CD14-positive monocyte (primary cell): ENCODE measurements around the gene COL19A1. TPM values are rescaled to one million over a fixed set of nuclear protein-coding genes. Genes with fewer than 3 reads are reported as not detected.

ENCODE experiments used
- DNase-seq, 3 donors: peaks; one replicate each; pipeline ENCODE4 v3.0.0-alpha.2; 2011 to 2022
- H2AFZ ChIP-seq: 2 replicates; pipeline ENCODE4 v1.6.0; 2012; ENCODE audit warnings: mild to moderate bottlenecking, low read depth, low read length, inconsistent platforms; ENCODE audit not compliant: insufficient read depth, poor library complexity, severe bottlenecking
- H3K27ac ChIP-seq, 2 donors: 1 replicate in 1 of 2; 2 replicates in 1 of 2; pipeline ENCODE4 v1.5.1; 2012 to 2013; ENCODE audit warnings: low read length in 2 of 2, control low read depth in 1 of 2, inconsistent platforms in 1 of 2, low read depth in 1 of 2, mild to moderate bottlenecking in 1 of 2
- H3K27me3 ChIP-seq, 2 donors: one replicate each; pipeline versions ENCODE4 v1.6.0 to v1.6.1; 2011 to 2013; ENCODE audit warnings: low read length in 2 of 2; ENCODE audit not compliant: control insufficient read depth in 2 of 2, insufficient read depth in 2 of 2
- H3K36me3 ChIP-seq, 2 donors: replicated peaks in 1 of 2; 1 replicate in 1 of 2; 2 replicates in 1 of 2; pipeline versions ENCODE4 v1.5.1 to v1.6.1; 2012 to 2013; ENCODE audit warnings: low read length in 2 of 2, control low read depth in 1 of 2, inconsistent platforms in 1 of 2, mild to moderate bottlenecking in 1 of 2; ENCODE audit not compliant: insufficient read depth in 2 of 2, control insufficient read depth in 1 of 2
- H3K4me1 ChIP-seq, 2 donors: 1 replicate in 1 of 2; 2 replicates in 1 of 2; pipeline versions ENCODE4 v1.5.1 to v1.6.1; 2012 to 2013; ENCODE audit warnings: low read length in 2 of 2, control low read depth in 1 of 2, inconsistent platforms in 1 of 2, mild to moderate bottlenecking in 1 of 2, moderate library complexity in 1 of 2; ENCODE audit not compliant: insufficient read depth in 2 of 2, control insufficient read depth in 1 of 2
- H3K4me2 ChIP-seq: replicated peaks from 2 replicates; pipeline ENCODE3; 2012; ENCODE audit warnings: low read length, moderate library complexity, mild to moderate bottlenecking; ENCODE audit not compliant: poor library complexity, severe bottlenecking; ENCODE audit errors: extremely low read depth
- H3K4me3 ChIP-seq, 3 experiments: fragments of 200-600 bp in 1 of 3; sonication (generic) in 1 of 3; replicated peaks in 1 of 3; 1 replicate in 2 of 3; 2 replicates in 1 of 3; pipeline ENCODE4 v1.5.1; 2011 to 2013; ENCODE audit warnings: low read length in 3 of 3, mild to moderate bottlenecking in 3 of 3, control low read depth in 2 of 3, low read depth in 2 of 3, inconsistent platforms in 1 of 3, moderate library complexity in 1 of 3
- H3K79me2 ChIP-seq: 2 replicates; pipeline ENCODE4 v1.6.0; 2012; ENCODE audit warnings: mild to moderate bottlenecking, control low read depth, inconsistent platforms, low read length, moderate library complexity; ENCODE audit not compliant: insufficient read depth
- H3K9ac ChIP-seq: 2 replicates; pipeline ENCODE4 v1.6.0; 2017; ENCODE audit warnings: low read length, mild to moderate bottlenecking; ENCODE audit not compliant: insufficient read depth, poor library complexity, severe bottlenecking
- H3K9me3 ChIP-seq, 2 donors: replicated peaks in 1 of 2; 1 replicate in 1 of 2; 2 replicates in 1 of 2; pipeline versions ENCODE4 v1.5.1 to v1.6.1; 2012 to 2013; ENCODE audit warnings: low read length in 2 of 2, control low read depth in 1 of 2; ENCODE audit not compliant: control insufficient read depth in 1 of 2, insufficient read depth in 1 of 2
- H4K20me1 ChIP-seq: 2 replicates; pipeline ENCODE4 v1.6.0; 2012; ENCODE audit warnings: mild to moderate bottlenecking, low read length, control low read depth, moderate library complexity; ENCODE audit not compliant: insufficient read depth
- H3K27ac Mint-ChIP-seq, 7 donors: one replicate each; pipeline ENCODE4 v1.8.0; 2020; ENCODE audit warnings: mild to moderate bottlenecking in 7 of 7, mixed read lengths in 7 of 7, moderate library complexity in 6 of 7, inconsistent platforms in 2 of 7
- H3K27me3 Mint-ChIP-seq, 3 donors: one replicate each; pipeline ENCODE4 v1.8.0; 2021 to 2022; ENCODE audit warnings: low read depth in 3 of 3, mild to moderate bottlenecking in 3 of 3, mixed read lengths in 3 of 3, moderate library complexity in 3 of 3, inconsistent platforms in 1 of 3
- H3K36me3 Mint-ChIP-seq, 2 donors: one replicate each; pipeline ENCODE4 v1.8.0; 2020; ENCODE audit warnings: mixed read lengths in 2 of 2, inconsistent platforms in 1 of 2, mild to moderate bottlenecking in 1 of 2
- H3K4me1 Mint-ChIP-seq: one replicate; pipeline ENCODE4 v1.8.0; 2020; ENCODE audit warnings: mild to moderate bottlenecking, mixed read lengths
- H3K4me3 Mint-ChIP-seq, 2 donors: one replicate each; pipeline ENCODE4 v1.8.0; 2020; ENCODE audit warnings: mild to moderate bottlenecking in 2 of 2, mixed read lengths in 2 of 2, moderate library complexity in 1 of 2
- H3K9me3 Mint-ChIP-seq, 7 donors: one replicate each; pipeline ENCODE4 v1.8.0; 2020 to 2022; ENCODE audit warnings: mixed read lengths in 7 of 7, mild to moderate bottlenecking in 6 of 7, moderate library complexity in 6 of 7, inconsistent platforms in 2 of 7
- CTCF ChIP-seq: fragments of 200-600 bp; IDR thresholded peaks from one replicate; pipeline ENCODE4 v1.8.0; 2022; ENCODE audit warnings: antibody characterized with exemption, mild to moderate bottlenecking
- WGBS: methylation state at CpG from one replicate; pipeline ENCODE4 v1.1.5; 2013; ENCODE audit warnings: missing lambda C conversion rate; ENCODE audit not compliant: insufficient coverage; 5-methylcytosine and 5-hydroxymethylcytosine counted together
- intact Hi-C, 2 donors: fragments of 100-400 bp; cut with micrococcal nuclease; formaldehyde crosslinking; loops; one replicate each; pipeline versions ENCODE4 v1.15.0 to v1.15.1; 2023
- polyA plus RNA-seq, 3 donors: library from polyadenylated mRNA; depleted of rRNA in 1 of 3; unstranded in 2 of 3; stranded (reverse) in 1 of 3; fragments of 300-500 nt in 2 of 3; fragments of >200 nt in 1 of 3; fragmentation: Illumina TruSeq in 2 of 3; gene quantifications; 1 replicate in 2 of 3; 2 replicates in 1 of 3; pipeline ENCODE4 v1.2.3, GENCODE V29; 2012 to 2021

Gene COL19A1
- polyA plus RNA-seq, 3 donors: not detected

DNA sequence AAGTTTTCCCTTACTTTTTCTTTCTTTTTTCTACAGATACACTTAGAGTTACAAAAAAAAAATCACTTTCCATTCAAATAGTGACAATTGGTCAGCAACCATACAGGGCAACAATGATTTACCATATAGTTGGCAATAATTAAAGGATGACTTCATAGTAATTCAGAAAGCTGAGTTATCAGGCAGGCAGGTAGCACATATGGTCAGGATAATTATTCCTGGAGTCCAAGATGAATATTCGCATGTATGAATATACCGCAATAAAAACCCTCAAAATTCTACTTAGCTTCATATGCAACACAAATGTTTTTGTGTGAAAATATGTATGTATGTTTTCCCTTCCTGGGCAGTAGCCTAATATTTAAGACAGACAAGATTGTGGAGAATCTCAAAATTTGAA lies 34.5 kb downstream of the COL19A1 start:
- H3K27me3 ChIP-seq: no peaks in the 10 kb centered on the region
- H3K4me2 ChIP-seq: no peak overlapping the region
- H3K4me1 ChIP-seq: no peaks in the 10 kb centered on the region
- H3K9me3 Mint-ChIP-seq: peaks cover 0 to 8% (median 3%) of the 10 kb centered on the region in 7 donors
- H3K9me3 ChIP-seq: no peaks in the 10 kb centered on the region
- H3K36me3 ChIP-seq: no peaks in the 10 kb centered on the region
- TF ChIP-seq CTCF: no peak
- intact Hi-C loops: no loop called here
- no peak overlapping the region for H3K4me3 ChIP-seq
- H4K20me1 ChIP-seq: no peaks in the 10 kb centered on the region
- H3K36me3 Mint-ChIP-seq: no peaks in the 10 kb centered on the region
- H2AFZ ChIP-seq: no peak overlapping the region
- no peak overlapping the region for H3K4me3 Mint-ChIP-seq
- peaks cover 2 to 3% (median 2%) of the 10 kb centered on the region in 3 donors for H3K27me3 Mint-ChIP-seq
- H3K79me2 ChIP-seq: no peaks in the 10 kb centered on the region
- H3K4me1 Mint-ChIP-seq: no peaks in the 10 kb centered on the region
- no peak overlapping the region for H3K27ac Mint-ChIP-seq
- no peak overlapping the region for H3K9ac ChIP-seq
- DNase-seq: no peak
- H3K27ac ChIP-seq: no peak overlapping the region
- WGBS: no CpG with 5 or more reads among the region's 2 CpGs

DNA sequence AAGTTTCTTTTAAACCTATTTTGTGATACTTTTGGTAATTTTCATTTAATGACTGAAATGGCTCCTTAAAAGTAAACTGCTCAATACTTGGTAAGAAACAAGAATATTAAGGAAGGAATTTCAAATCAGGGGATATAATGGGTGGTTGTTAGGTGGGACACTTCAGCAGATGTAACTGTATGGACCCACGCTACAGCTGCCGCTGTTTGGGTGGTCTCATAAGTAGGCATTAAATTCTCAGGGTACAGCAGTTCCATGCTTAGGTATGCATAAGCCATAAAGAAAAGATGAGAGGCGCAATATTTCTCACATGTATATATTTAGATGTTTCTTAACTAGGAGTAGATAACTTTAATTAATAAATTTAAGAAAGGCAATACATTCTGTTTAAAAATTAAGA lies 35.0 kb downstream of the COL19A1 start:
- intact Hi-C loops: no loop called here
- WGBS: no CpG with 5 or more reads among the region's 3 CpGs
- no peaks in the 10 kb centered on the region for H4K20me1 ChIP-seq
- no peak overlapping the region for H3K27ac ChIP-seq
- no peak overlapping the region for H3K4me3 Mint-ChIP-seq
- no peak for DNase-seq
- no peak for TF ChIP-seq CTCF
- no peak overlapping the region for H2AFZ ChIP-seq
- no peak overlapping the region for H3K4me2 ChIP-seq
- H3K9me3 ChIP-seq: no peaks in the 10 kb centered on the region
- H3K4me1 ChIP-seq: no peaks in the 10 kb centered on the region
- H3K27me3 Mint-ChIP-seq: peaks cover 2 to 3% (median 2%) of the 10 kb centered on the region in 3 donors
- no peaks in the 10 kb centered on the region for H3K27me3 ChIP-seq
- no peaks in the 10 kb centered on the region for H3K36me3 Mint-ChIP-seq
- no peak overlapping the region for H3K4me3 ChIP-seq
- no peak overlapping the region for H3K27ac Mint-ChIP-seq
- H3K79me2 ChIP-seq: no peaks in the 10 kb centered on the region
- H3K4me1 Mint-ChIP-seq: no peaks in the 10 kb centered on the region
- no peaks in the 10 kb centered on the region for H3K36me3 ChIP-seq
- H3K9me3 Mint-ChIP-seq: peaks cover 0 to 8% (median 0%) of the 10 kb centered on the region in 7 donors
- H3K9ac ChIP-seq: no peak overlapping the region
